Fibroblast of lung (primary cell): ENCODE results near the gene ATP1A3. TPM values are rescaled to one million over a fixed set of nuclear protein-coding genes. Genes with fewer than 3 reads are reported as not detected.

ENCODE experiments used
- DNase-seq, 2 donors: peaks; one replicate each; pipeline versions ENCODE4 v3.0.0 to v3.0.0-alpha.2; 2010; ENCODE audit warnings: low read depth in 2 of 2
- H2AFZ ChIP-seq: 2 replicates; pipeline ENCODE4 v1.5.1; 2012; ENCODE audit warnings: low read length, control low read depth, inconsistent platforms
- H3K27ac ChIP-seq: 2 replicates; pipeline ENCODE4 v1.5.1; 2011; ENCODE audit warnings: low read length, control low read depth; ENCODE audit not compliant: insufficient read depth
- H3K27me3 ChIP-seq: 2 replicates; pipeline ENCODE4 v1.5.1; 2011; ENCODE audit warnings: mild to moderate bottlenecking, low read length; ENCODE audit not compliant: control insufficient read depth, insufficient read depth
- H3K36me3 ChIP-seq: 2 replicates; pipeline ENCODE4 v1.5.1; 2011; ENCODE audit warnings: low read length; ENCODE audit not compliant: control insufficient read depth, insufficient read depth
- H3K4me1 ChIP-seq: 2 replicates; pipeline ENCODE4 v1.5.1; 2011; ENCODE audit warnings: low read length; ENCODE audit not compliant: control insufficient read depth, insufficient read depth; ENCODE audit errors: extremely low read depth
- H3K4me2 ChIP-seq: 2 replicates; pipeline ENCODE4 v1.5.1; 2011; ENCODE audit warnings: low read length, control low read depth; ENCODE audit not compliant: insufficient read depth; ENCODE audit errors: extremely low read depth
- H3K4me3 ChIP-seq, 4 experiments: fragments of 200-600 bp in 1 of 4; sonication (generic) in 1 of 4; replicated peaks in 1 of 4; 2 replicates each; pipeline ENCODE4 v1.5.1; 2011 to 2016; ENCODE audit warnings: low read length in 4 of 4, low read depth in 3 of 4, mild to moderate bottlenecking in 3 of 4, control low read depth in 2 of 4, inconsistent platforms in 1 of 4, mixed read lengths in 1 of 4; ENCODE audit not compliant: insufficient read depth in 1 of 4; ENCODE audit errors: control extremely low read depth in 1 of 4
- H3K79me2 ChIP-seq: 2 replicates; pipeline ENCODE4 v1.5.1; 2012; ENCODE audit warnings: mild to moderate bottlenecking, low read length, inconsistent platforms; ENCODE audit not compliant: control insufficient read depth, insufficient read depth
- H3K9ac ChIP-seq: 2 replicates; pipeline ENCODE4 v1.5.1; 2011; ENCODE audit warnings: mild to moderate bottlenecking, low read length, control low read depth; ENCODE audit not compliant: insufficient read depth
- H3K9me3 ChIP-seq: 2 replicates; pipeline ENCODE4 v1.5.1; 2012; ENCODE audit warnings: low read depth, low read length; ENCODE audit not compliant: control insufficient read depth, insufficient read depth
- H4K20me1 ChIP-seq: 2 replicates; pipeline ENCODE4 v1.5.1; 2011; ENCODE audit warnings: low read length; ENCODE audit not compliant: control insufficient read depth, insufficient read depth; ENCODE audit errors: extremely low read depth
- CTCF ChIP-seq, 2 donors: IDR thresholded peaks in 1 of 2; conservative IDR thresholded peaks in 1 of 2; 1 replicate in 1 of 2; 2 replicates in 1 of 2; pipeline ENCODE4 v1.5.1; 2011 to 2012; ENCODE audit warnings: low read length in 2 of 2, control low read depth in 1 of 2, inconsistent platforms in 1 of 2, low read depth in 1 of 2, mild to moderate bottlenecking in 1 of 2
- EZH2 ChIP-seq: IDR thresholded peaks from 2 replicates; pipeline ENCODE4 v1.5.1; 2012; ENCODE audit warnings: low read length, control low read depth, mild to moderate bottlenecking; ENCODE audit errors: missing control alignments
- polyA plus RNA-seq, 2 donors: library from polyadenylated mRNA; depleted of rRNA in 1 of 2; stranded (reverse) in 1 of 2; unstranded in 1 of 2; fragments of >200 nt; gene quantifications; 2 replicates each; pipeline ENCODE4 v1.2.1, GENCODE V29; 2011 to 2012; ENCODE audit warnings: missing spikeins in 1 of 2
- total RNA-seq: library from RNA; depleted of rRNA; stranded (reverse); fragments of >200 nt; gene quantifications from 2 replicates; pipeline ENCODE4 v1.2.1, GENCODE V29; 2014

Gene ATP1A3
- total and polyA plus RNA-seq, 2 donors (not counting 1 experiment from before 2014, with no cell fraction given): 0.17 TPM; not detected in 1

GRCh38 chr19:41932259-41932719 lies 61.7 kb downstream of the ATP1A3 start:
- no peak for DNase-seq
- Histone ChIP-seq H3K36me3 (no peaks in the 10 kb centered on the region), H3K4me2 (no peak overlapping the region), H3K4me1 (peaks cover 12% of the 10 kb centered on the region), H3K27me3 (peaks cover 70% of the 10 kb centered on the region), H3K79me2 (no peaks in the 10 kb centered on the region), H3K9ac (no peak overlapping the region), H4K20me1 (no peaks in the 10 kb centered on the region), H3K27ac (no peak overlapping the region), H3K9me3 (no peaks in the 10 kb centered on the region), H2AFZ (no peak overlapping the region), H3K4me3 (no peak overlapping the region)
- TF ChIP-seq CTCF (conservative IDR thresholded peaks at IDR 0.05 in 1 of 2, IDR thresholded peaks at IDR 0.05 in 1 of 2; ENCODE audit: low read depth in 1 of 2, low read length in 2 of 2) (no peak), EZH2 (no peak)

GRCh38 chr19:41930926-41931592 lies 63.0 kb downstream of the ATP1A3 start:
- Histone ChIP-seq H3K9me3 (no peaks in the 10 kb centered on the region), H3K4me3 (no peak overlapping the region), H4K20me1 (no peaks in the 10 kb centered on the region), H3K36me3 (no peaks in the 10 kb centered on the region), H3K9ac (no peak overlapping the region), H3K27ac (no peak overlapping the region), H3K4me2 (no peak overlapping the region), H2AFZ (no peak overlapping the region), H3K27me3 (peaks cover 76% of the 10 kb centered on the region), H3K4me1 (peaks cover 6% of the 10 kb centered on the region), H3K79me2 (no peaks in the 10 kb centered on the region)
- DNase-seq: no peak
- peak; percentile 15 to 44 for TF ChIP-seq CTCF (conservative IDR thresholded peaks at IDR 0.05 in 1 of 2, IDR thresholded peaks at IDR 0.05 in 1 of 2; ENCODE audit: low read depth in 1 of 2, low read length in 2 of 2)
- TF ChIP-seq EZH2: no peak

GRCh38 chr19:41930322-41930722 lies 63.7 kb downstream of the ATP1A3 start:
- no peak overlapping the region for H2AFZ ChIP-seq
- peak; percentile 19 for TF ChIP-seq EZH2
- no peak for TF ChIP-seq CTCF (conservative IDR thresholded peaks at IDR 0.05 in 1 of 2, IDR thresholded peaks at IDR 0.05 in 1 of 2; ENCODE audit: low read depth in 1 of 2, low read length in 2 of 2)
- no peak for DNase-seq
- H3K36me3 ChIP-seq: no peaks in the 10 kb centered on the region
- no peaks in the 10 kb centered on the region for H4K20me1 ChIP-seq
- H3K79me2 ChIP-seq: no peaks in the 10 kb centered on the region
- H3K9ac ChIP-seq: no peak overlapping the region
- H3K4me1 ChIP-seq: peaks cover 5% of the 10 kb centered on the region
- no peak overlapping the region for H3K4me3 ChIP-seq
- peaks cover 79% of the 10 kb centered on the region for H3K27me3 ChIP-seq
- H3K9me3 ChIP-seq: no peaks in the 10 kb centered on the region
- H3K27ac ChIP-seq: no peak overlapping the region
- no peak overlapping the region for H3K4me2 ChIP-seq
